SIG-M5 (cell line): ENCODE data around the gene SFMBT2.
"Not testable (repeated sequence)": the region's sequence is repeated elsewhere in the genome, so short reads cannot be mapped to it uniquely, and the experiment has no call there.

Experiments used
- DNase-seq: peaks from one replicate; lab custom pipeline; 2025; lab: John Stamatoyannopoulos, UW

SFMBT2 gene

GRCh38 chr10:7320072-7320471 lies 90.8 kb downstream of the SFMBT2 start:
- DNase-seq, result no peak

DNA sequence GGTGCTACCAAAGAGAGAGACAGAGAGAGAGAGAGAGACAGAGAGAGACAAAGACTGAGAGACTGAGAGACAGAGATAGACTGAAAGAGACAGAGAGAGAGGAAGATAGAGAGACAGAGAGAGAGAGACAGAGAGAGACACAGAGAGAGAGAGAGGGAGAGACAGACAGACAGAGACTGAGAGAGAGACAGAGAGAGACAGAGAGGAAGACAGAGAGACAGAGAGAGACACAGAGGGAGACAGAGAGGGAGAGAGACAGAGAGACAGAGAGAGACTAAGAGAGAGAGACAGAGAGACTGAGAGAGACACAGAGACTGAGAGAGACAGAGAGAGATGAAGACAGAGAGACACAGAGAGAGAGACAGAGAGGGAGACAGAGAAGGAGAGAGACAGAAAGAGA lies 91.2 kb downstream of the SFMBT2 start:
- no peak for DNase-seq

- no peak for DNase-seq
Measured at GRCh38 chr10:7318836-7319235, 92.0 kb downstream of the SFMBT2 start.

- DNase-seq, result no peak
Measured at GRCh38 chr10:7317786-7318446, 92.9 kb downstream of the SFMBT2 start.

DNA sequence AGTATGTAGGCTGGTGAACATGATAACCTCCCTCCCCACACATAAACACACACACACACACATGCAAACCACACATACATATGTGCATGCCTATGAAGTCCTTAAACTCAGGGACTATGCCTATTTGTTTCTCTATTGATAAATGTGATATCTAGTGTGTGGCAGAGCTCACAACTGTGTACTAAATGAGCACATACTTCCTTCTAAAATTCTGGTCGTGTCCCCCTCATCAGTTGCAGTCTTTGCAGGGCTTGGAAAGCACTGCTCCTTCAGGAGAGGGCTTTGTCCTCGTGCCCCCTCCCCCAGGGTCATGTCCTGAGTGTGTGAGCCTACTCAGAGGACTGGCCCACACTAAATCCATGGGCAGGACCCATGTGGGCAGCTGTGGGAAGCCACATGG lies 94.0 kb downstream of the SFMBT2 start:
- no peak for DNase-seq

- no peak for DNase-seq
Measured at GRCh38 chr10:7315906-7316305, 94.9 kb downstream of the SFMBT2 start.

DNA sequence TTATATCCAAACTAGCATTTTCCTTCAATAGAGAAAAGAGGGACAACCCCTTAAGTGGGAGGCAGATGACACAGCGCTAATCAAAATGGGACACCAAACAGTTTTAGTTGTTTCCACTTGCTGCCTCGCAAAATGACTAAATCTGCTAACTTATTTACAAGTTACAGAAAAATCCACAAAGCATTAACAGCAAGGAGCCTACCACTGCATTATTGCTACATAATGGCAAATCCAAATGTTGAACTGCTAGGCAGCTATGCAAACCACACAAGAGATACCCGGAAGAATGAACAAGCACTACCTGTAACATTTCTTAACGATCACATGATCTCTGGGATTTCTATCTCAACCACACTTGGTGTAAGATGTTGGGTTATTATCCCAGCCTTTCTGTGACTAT lies 96.7 kb downstream of the SFMBT2 start:
- no peak for DNase-seq

DNA sequence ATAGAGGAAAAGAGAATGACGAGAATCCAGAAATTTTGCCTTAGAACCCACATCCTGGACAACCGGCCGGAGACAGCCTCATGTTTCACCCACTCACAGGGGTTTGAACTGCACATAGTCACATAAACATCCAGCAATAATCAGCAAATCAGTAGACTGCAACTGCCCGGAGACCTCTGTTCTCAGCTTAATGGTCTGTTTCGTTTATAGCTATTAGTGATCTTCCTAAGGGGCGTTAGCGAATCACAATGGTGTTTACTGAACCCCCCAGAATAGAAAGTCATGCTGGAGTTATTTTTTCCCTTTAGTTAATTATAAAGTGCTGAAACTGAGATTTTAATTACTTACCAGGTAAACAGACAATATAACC lies 98.4 kb downstream of the SFMBT2 start:
- no peak for DNase-seq

DNA sequence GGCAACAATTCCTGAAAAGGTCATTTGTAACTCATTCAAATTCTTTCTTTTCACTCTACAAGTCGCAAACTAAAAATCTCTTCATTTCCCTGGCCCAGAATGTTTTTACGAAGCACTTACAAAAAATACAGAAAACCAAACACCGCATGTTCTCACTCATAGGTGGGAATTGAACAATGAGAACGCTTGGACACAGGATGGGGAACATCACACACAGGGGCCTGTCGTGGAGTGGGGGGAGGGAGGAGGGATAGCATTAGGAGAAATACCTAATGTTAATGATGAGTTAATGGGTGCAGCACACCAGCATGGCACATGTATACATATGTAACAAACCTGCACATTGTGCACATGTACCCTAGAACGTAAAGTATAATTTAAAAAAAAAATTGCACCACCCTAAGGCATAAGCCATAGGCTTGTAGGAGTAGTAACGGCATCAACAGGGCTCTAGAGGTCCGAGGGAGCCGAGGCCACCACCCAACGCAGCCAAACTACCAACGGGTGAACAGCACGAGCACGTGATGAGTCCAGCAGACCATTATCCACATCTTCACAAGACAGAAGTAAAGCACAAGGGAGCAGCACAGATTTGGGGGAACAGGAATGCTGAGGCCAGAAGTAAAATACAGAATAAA lies 98.9 kb downstream of the SFMBT2 start:
- not testable (repeated sequence) for DNase-seq

DNA sequence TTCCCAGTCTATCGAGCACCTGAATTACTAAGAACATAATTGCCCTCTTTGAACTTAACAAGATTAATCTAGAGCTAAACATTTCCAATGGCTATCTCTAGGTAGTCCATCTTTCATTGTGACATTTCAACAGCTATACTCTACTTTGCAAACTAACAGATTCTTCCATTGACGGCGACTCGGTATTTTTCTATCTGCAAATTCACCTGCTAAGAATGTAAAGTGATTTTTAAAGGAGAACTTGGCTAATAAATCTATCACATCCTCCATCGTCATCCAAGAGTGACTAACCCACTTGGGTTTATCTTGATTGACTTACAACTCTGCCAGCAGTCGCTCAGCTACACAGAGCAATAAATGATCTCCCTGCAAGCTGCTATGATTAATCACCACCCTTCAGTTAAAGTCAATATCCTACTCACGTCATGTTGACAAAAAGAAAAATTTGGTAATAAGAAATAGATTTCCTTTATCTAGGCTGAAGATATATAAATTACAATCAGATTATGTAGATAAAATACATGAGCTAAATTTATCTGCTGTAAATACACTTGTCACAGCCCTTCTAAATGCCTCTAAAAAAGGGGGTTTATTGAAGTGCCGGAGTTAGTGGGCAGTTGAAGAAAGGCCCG lies 99.5 kb downstream of the SFMBT2 start:
- no peak for DNase-seq

DNA sequence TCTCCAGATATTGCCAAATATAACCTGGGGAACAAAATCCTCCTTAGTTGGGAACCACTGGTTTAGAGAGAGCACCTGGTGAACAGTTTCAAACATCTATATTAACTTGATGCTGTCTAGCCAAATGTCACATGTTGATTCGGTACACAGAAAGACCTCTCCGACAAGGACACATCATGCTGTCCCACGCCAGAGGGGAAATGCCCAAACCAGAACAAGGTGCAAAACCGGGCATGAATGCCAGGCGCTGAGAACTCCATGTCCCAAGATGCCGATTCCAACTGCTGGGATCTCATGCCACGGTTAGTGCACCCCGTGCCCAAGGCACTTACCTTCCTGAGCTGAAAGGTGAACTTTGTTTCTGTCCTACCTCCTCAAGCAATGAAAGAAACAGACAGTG lies 100.8 kb downstream of the SFMBT2 start:
- no peak for DNase-seq

GRCh38 chr10:7308826-7309225 lies 102.0 kb downstream of the SFMBT2 start:
- DNase-seq, result no peak

DNA sequence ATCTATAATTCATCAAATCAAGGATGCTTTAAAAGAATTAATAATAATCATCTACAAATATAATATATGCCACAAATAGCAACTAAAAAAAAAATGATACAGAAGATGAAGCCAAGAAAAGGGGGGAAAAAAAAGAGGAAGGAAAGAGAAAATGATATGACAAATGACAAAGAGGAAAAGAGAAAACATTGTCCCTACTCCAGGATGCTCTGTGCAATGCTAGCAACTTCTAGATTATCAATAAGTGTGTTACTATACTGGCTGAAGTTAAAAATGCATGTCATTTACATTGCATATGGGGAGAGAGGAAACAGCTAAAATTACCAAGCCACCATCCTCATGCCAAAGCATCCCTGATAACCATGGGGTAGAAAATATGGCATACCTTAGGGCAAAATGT lies 104.2 kb downstream of the SFMBT2 start:
- DNase-seq, result no peak

DNA sequence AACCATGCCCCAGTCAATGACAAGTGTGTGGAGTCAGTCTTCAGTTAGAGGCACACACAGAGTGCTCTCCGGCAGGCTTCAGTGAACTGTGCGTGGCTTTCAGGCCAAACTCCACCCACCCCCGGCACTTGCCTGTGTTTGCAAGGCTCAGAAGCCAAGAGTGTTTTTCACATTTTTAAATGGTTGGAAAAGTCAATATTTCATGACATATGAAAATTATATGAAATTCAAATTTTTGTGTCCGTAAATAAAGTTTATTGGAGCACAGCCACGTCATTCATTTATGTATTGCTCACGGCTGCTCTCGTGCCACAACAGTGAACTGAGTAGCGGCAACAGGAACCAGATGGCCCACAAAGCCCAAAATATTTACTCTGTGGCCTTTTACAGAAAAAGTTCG lies 104.7 kb downstream of the SFMBT2 start:
- no peak for DNase-seq

DNA sequence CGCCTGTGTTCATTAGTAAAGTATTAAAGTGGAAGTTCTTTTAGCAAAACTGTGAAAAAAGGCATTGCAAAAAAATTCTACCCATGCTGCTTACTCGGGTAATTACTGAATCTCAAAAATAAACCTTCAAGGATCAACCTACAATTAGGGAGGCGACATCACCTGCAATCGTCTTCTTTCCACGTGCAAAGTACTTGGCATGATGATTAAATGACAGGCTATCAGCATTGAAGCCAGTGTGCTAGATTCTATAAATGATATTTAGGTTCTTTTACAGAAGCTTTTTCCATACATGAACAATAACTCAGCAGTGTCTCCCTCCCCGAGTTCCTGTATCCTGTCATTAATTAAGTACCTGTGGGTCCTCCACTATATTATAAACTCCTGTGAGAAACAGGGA lies 105.8 kb downstream of the SFMBT2 start:
- no peak for DNase-seq

- DNase-seq, result no peak
Measured at GRCh38 chr10:7304110-7304509, 106.7 kb downstream of the SFMBT2 start.

DNA sequence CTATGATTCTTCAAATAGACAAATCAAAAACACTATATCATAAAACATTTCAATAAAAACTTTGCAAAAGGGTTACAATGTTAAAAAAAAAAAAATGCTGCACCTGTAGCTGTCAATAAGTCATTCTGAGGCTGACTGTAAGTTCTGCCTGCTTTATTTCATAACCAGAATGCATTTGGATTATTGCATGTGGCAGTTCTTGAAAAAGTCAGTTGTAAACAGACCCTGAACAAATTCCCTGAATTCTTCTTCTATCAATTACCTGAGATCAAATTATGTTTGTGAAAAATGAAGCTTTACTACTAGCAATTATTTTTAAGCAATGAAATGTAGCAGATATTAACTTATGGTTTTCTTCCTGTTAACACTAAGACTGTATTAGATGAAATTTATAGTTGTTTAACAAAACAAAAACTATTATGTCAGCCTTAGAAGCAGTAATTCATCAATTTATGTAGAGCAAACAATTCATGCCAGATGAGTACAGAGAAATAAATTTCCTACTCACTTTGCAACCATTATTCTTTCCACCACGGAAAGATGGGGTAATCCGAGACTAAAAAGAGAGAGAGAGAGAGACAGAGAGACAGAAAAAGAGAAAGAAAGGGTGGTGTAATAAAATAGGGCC lies 107.8 kb downstream of the SFMBT2 start:
- DNase-seq, result no peak

DNA sequence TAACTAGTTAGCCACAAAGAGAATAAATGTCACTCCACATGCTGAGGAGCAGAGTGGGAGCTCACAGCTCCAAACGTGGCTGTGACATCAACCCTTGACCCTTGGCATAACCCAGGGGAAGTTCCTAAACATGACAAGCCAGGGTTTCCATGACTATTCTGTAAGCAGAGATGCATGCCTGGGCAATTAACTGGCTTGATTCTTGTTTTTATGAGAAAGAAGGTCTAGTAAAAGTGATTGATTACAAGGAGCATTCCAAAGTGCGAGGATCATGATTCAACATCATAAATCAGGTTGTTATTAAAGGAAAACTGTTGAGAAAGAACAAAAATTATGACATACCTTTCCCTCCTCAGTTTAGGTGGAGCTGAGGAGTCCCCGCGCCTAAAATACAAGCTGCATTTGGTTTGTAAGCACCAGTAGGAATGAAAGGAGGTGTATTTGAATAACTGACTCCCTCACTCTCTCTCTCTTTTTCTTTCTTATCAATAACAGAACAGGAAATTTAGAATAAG lies 108.4 kb downstream of the SFMBT2 start:
- DNase-seq, result no peak

DNA sequence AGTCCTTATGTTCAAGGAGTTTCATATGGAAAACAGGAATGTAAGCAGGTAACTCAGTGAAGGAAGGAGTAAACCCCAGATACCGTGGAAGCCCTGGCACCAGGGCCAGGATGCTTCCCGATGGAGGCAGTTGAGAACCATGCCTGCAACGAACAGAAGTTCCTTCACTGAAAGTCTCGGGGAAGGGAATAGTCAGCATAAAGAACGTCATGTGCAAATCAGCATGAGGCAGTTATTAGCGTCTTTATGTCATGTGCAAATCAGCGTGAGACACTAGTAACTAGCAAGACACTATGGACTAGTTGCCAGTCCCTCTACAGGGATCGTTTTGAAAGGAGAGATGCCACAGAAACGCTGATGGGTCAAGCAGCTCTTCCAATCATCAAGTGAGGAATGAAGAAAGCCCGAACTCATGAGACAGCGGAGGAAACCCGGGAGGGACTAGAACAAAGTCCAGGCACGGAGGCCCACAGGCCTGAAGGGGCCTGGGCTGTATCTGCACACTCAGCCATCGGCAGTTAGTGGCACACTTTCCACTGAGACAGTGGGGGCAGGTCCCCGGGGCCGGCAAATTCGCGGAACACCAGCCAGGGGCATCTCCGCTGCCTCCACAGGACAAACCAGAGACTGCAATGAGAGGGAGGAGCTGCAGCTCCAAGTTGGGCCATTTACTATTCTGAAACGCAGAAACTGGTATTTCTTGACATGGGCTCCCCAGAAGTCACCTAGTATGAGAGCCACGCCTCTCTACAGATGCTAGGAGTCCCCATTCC lies 109.6 kb downstream of the SFMBT2 start:
- no peak for DNase-seq

DNA sequence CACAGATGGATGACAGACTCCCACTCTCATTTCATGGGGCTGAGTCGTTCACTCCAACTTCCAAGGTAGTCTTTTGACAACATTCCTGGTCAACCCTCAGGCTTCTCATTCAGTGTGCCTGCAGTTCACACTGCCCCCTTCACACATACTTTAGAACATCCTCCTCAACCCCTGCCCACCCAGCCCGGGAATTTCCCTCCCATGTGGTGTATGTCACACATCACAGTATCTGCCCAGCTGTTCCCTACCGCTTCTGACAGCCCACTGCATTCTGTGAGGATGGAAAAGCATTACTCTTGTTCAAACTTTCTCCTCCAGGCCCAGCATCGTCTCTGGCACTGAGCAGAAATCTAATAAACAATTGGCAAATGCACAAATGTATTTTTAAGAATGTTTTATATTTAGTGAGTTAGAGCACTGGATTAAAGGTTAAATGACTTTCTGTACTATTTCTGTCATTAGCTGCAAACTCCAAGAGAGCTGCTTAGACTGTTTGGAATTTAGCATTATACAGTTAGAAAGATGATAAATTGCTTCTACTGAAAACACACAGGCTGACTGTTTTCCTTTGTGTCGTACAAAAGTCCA lies 110.4 kb downstream of the SFMBT2 start:
- DNase-seq, result no peak

DNA sequence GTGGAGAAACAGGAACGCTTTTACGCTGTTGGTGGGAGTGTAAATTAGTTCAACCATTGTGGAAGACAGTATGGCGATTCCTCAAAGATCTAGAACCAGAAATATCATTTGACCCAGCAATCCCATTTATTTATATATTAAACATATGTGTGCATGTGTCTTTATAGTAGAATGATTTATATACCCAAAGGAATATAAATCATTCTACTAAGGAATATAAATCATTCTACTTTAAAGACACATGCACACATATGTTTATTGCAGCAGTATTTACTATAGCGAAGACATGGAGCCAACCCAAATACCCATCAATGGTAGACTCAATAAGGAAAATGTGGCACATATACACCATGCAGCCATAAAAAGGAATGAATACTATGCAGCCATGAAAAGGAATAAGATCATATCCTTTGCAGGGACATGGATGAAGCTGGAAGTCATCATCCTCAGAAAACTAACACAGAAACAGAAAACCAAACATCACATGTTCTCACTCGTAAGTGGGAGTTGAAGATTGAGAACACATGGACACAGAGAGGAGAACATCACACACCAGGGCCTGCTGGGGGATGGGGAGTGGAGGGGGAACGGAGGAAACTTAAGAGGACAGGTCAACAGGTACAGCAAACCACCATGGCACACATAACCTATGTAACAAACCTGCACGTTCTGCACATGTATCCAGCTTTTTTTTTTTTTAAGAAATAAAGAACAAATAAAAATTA lies 111.1 kb downstream of the SFMBT2 start:
- DNase-seq, result not testable (repeated sequence)
